ENCODE data around the gene CDKN2AIP. TPM values are rescaled to one million over a fixed set of nuclear protein-coding genes. Genes with fewer than 3 reads are reported as not detected.
A peak's percentile ranks its signal among the peaks of the same experiment; 100 is the strongest.

The CDKN2AIP gene
- total RNA-seq, 4 donors from 2014 or later, result 18.6 to 42.0 (median 31.0) TPM

DNA sequence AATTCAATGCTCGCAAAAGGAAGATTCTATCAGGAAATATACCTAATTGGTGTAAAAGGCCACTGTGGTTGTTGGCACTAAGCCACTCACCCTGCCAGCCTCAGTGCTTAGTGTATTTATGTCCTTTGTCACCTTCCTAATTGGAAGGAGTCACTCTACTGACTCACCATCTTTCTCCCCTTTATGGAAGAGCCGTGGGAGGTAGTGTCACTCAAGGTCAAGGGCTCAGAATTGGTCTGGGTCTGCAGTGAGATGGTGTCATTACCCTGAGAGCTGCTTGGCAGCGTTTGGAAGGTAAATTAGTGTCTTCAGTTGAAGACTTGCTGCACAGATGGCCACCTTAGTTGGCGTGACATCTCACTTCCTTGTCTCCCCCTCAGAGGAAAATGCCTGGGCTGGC is 41.7 kb upstream of the CDKN2AIP start:
- H3K36me3 ChIP-seq, result no peaks in the 10 kb centered on the region
- no peak overlapping the region for H3K4me3 ChIP-seq
- no peaks in the 10 kb centered on the region for H3K9me3 ChIP-seq
- TF ChIP-seq, protein P1, sequence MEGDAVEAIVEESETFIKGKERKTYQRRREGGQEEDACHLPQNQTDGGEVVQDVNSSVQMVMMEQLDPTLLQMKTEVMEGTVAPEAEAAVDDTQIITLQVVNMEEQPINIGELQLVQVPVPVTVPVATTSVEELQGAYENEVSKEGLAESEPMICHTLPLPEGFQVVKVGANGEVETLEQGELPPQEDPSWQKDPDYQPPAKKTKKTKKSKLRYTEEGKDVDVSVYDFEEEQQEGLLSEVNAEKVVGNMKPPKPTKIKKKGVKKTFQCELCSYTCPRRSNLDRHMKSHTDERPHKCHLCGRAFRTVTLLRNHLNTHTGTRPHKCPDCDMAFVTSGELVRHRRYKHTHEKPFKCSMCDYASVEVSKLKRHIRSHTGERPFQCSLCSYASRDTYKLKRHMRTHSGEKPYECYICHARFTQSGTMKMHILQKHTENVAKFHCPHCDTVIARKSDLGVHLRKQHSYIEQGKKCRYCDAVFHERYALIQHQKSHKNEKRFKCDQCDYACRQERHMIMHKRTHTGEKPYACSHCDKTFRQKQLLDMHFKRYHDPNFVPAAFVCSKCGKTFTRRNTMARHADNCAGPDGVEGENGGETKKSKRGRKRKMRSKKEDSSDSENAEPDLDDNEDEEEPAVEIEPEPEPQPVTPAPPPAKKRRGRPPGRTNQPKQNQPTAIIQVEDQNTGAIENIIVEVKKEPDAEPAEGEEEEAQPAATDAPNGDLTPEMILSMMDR (IDR thresholded peaks at IDR 0.05), result no peak
- TF ChIP-seq EP300 (IDR thresholded peaks at IDR 0.05) (no peak), POLR2A (IDR thresholded peaks at IDR 0.05) (no peak)
- peaks cover 0 to 24% (median 9%) of the 10 kb centered on the region in 4 donors for H3K4me1 ChIP-seq
- DNase-seq (ENCODE audit: low spot score in 2 of 2), result no peak
- H3K27ac ChIP-seq, result no peak overlapping the region
- no peaks in the 10 kb centered on the region for H3K27me3 ChIP-seq
- 75 to 76% methylated on average over 4 of the region's 4 CpGs for WGBS, 2 donors

DNA sequence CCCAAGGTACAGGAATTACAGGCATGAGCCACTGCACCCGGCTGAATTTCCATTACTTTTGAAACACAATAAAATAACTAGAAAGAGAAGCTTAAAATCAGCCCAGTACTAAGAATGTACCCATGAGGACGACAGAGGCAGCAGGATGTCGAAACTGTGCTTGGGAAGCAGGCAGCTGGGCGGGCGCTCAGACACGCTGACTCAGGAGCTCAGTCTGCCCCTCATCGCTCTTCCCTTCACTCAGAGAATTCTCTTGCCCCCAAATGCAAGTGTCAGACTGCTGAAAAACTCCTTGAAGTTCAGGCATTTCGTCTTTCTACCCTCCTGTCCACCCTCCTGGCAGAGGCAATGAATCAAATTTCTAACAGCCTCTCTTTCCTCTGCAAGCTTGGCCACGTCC is 41.0 kb upstream of the CDKN2AIP start:
- no peaks in the 10 kb centered on the region for H3K9me3 ChIP-seq
- DNase-seq (ENCODE audit: low spot score in 2 of 2), result no peak
- no peak overlapping the region for H3K27ac ChIP-seq
- no peaks in the 10 kb centered on the region for H3K36me3 ChIP-seq
- H3K27me3 ChIP-seq, result no peaks in the 10 kb centered on the region
- TF ChIP-seq, protein P1 (IDR thresholded peaks at IDR 0.05), result no peak
- no peak for TF ChIP-seq POLR2A (IDR thresholded peaks at IDR 0.05)
- WGBS, 2 donors, result 86 to 91% methylated on average over 9 of the region's 9 CpGs
- no peak overlapping the region for H3K4me3 ChIP-seq
- peaks cover 0 to 17% (median 2%) of the 10 kb centered on the region in 4 donors for H3K4me1 ChIP-seq

DNA sequence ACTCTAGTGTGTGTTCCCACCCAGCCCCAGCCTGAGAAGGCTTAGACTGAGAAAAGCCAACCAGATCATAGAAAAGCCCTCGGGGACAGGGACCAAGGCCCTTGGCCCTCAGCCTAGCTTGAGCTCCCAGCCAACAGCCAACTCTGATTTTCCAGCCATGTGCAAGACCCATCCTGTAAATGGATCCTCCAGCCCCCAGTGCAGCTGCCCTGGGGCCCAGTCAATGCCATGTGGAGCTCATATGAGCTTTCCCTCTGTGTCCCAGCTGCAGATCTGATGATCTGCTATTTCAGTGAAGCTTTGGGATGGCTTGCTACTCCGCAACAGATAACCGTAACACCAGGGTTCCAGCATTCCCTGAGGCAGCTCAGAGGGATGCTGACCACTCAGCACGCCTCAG is 40.5 kb upstream of the CDKN2AIP start:
- H3K27ac ChIP-seq, result no peak overlapping the region
- no peak for DNase-seq (ENCODE audit: low spot score in 2 of 2)
- TF ChIP-seq EP300 (IDR thresholded peaks at IDR 0.05) (no peak), POLR2A (IDR thresholded peaks at IDR 0.05) (no peak)
- TF ChIP-seq, protein P1 (IDR thresholded peaks at IDR 0.05), result no peak
- no peaks in the 10 kb centered on the region for H3K36me3 ChIP-seq
- WGBS, 2 donors, result 94 to 98% methylated on average over 4 of the region's 4 CpGs
- no peaks in the 10 kb centered on the region for H3K27me3 ChIP-seq
- H3K4me1 ChIP-seq, result peaks cover 0 to 12% (median 2%) of the 10 kb centered on the region in 4 donors
- no peak overlapping the region for H3K4me3 ChIP-seq
- no peaks in the 10 kb centered on the region for H3K9me3 ChIP-seq

DNA sequence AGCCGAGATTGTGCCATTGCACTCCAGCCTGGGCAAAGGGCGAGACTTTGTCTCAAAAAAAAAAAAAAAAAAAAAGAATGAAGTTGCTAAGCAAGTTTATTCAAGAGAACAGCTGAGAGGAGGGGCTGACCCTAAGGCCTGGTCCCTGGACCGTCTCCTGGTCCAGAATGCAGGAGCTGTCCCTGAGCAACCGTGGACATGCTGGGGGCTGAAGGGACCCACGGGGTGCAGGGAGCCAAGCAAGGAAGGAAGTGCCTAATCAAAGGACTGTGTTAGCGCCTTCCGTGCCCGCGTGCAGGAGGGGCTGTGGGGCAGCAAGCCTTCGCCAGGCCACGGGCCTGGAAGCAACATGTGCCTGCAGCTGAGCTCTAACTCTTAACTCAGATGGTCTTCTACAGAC is 39.1 kb upstream of the CDKN2AIP start:
- DNase-seq (ENCODE audit: low spot score in 2 of 2), result no peak
- Histone ChIP-seq H3K4me3 (no peak overlapping the region), H3K27ac (no peak overlapping the region), H3K36me3 (no peaks in the 10 kb centered on the region), H3K4me1 (peaks cover 0 to 5% (median 0%) of the 10 kb centered on the region in 4 donors), H3K9me3 (no peaks in the 10 kb centered on the region), H3K27me3 (no peaks in the 10 kb centered on the region)
- WGBS, 2 donors, result 83 to 86% methylated on average over 11 of the region's 11 CpGs
- TF ChIP-seq, protein P1 (IDR thresholded peaks at IDR 0.05), result no peak
- no peak for TF ChIP-seq POLR2A (IDR thresholded peaks at IDR 0.05)
- no peak for TF ChIP-seq EP300 (IDR thresholded peaks at IDR 0.05)

DNA sequence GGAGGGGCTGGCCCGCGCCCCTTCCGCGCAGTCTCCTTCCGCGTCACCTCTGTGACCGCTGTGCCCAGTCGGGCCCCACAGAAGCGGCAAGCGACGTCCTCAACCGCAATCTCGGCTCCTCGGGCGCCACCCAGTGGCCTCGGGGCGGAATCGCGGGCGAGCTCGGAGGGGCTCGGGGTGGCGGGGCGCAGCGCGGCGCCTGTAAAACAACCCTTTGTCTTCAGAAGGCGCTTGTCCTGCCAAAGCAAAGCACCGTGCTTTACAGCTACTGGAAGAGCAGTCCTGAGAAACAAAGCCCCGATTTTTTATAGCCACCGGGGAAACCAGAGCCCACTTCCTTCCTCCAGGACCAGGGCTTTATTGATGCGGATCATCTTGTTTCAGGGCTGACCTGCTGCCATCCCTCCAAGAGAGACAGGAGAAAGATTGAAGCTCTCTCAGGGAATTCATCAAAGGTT is 37.3 kb upstream of the CDKN2AIP start:
- H3K36me3 ChIP-seq, result no peaks in the 10 kb centered on the region
- peak overlapping the region in 3 of 4 donors; percentile 63 to 75 (median 66) for H3K27ac ChIP-seq

More for the DNA sequence above, 37.3 kb upstream of the CDKN2AIP start:
- DNase-seq (ENCODE audit: low spot score in 2 of 2), result peak; percentile 75 to 88
- no peaks in the 10 kb centered on the region for H3K27me3 ChIP-seq
- 0 to 1% methylated on average over 26 to 31 of the region's 32 CpGs for WGBS, 2 donors
- TF ChIP-seq EP300 (IDR thresholded peaks at IDR 0.05) (peak in 1 of 2 donors; percentile 25), POLR2A (IDR thresholded peaks at IDR 0.05) (no peak)
- TF ChIP-seq, protein P1 (IDR thresholded peaks at IDR 0.05), result peak; percentile 89 to 97 (median 97)
- H3K9me3 ChIP-seq, result no peaks in the 10 kb centered on the region
- peaks cover 0 to 5% (median 0%) of the 10 kb centered on the region in 4 donors for H3K4me1 ChIP-seq
- H3K4me3 ChIP-seq, result peak overlapping the region; percentile 5 to 48 (median 31)

Data from tibial nerve (tissue), 4 donors.